GM21825 (cell line): ENCODE measurements around the gene SGMS1.
A peak's percentile ranks its signal among the peaks of the same experiment; 100 is the strongest.
"Not testable (repeated sequence)": the region's sequence is repeated elsewhere in the genome, so short reads cannot be mapped to it uniquely, and the experiment has no call there.

Source experiments
- ATAC-seq: cut with Tn5 transposase; IDR thresholded peaks from one replicate; pipeline ENCODE4 v1.9.1; 2021; ENCODE audit warnings: mild to moderate bottlenecking, moderate library complexity; ENCODE audit not compliant: unreplicated experiment

Gene SGMS1

GRCh38 chr10:50512743-50513416, 110.9 kb downstream of the SGMS1 start:
- ATAC-seq = peak; percentile 38

GRCh38 chr10:50512214-50512595, 111.6 kb downstream of the SGMS1 start:
- no peak for ATAC-seq

- ATAC-seq = peak; percentile 30
Measured at GRCh38 chr10:50511492-50512213, 112.1 kb downstream of the SGMS1 start.

- no peak for ATAC-seq
Measured at GRCh38 chr10:50510517-50511473, 113.0 kb downstream of the SGMS1 start.

GRCh38 chr10:50508315-50509051, 115.3 kb downstream of the SGMS1 start:
- peak; percentile 65 for ATAC-seq

- no peak for ATAC-seq
Measured at GRCh38 chr10:50506861-50507573, 116.7 kb downstream of the SGMS1 start.

GRCh38 chr10:50504389-50504788, 119.4 kb downstream of the SGMS1 start:
- no peak for ATAC-seq

- ATAC-seq = no peak
Measured at GRCh38 chr10:50503661-50504320, 120.0 kb downstream of the SGMS1 start.

- ATAC-seq = not testable (repeated sequence)
Measured at GRCh38 chr10:50503156-50503555, 120.6 kb downstream of the SGMS1 start.

- peak; percentile 30 for ATAC-seq
Measured at GRCh38 chr10:50501924-50502452, 121.8 kb downstream of the SGMS1 start.

GRCh38 chr10:50501478-50501877, 122.3 kb downstream of the SGMS1 start:
- no peak for ATAC-seq

GRCh38 chr10:50498465-50498864, 125.3 kb downstream of the SGMS1 start:
- ATAC-seq = no peak

- ATAC-seq = peak; percentile 90
Measured at GRCh38 chr10:50497758-50498157, 126.0 kb downstream of the SGMS1 start.

GRCh38 chr10:50496228-50496627, 127.5 kb downstream of the SGMS1 start:
- no peak for ATAC-seq

GRCh38 chr10:50490241-50490640, 133.5 kb downstream of the SGMS1 start:
- ATAC-seq = no peak

GRCh38 chr10:50484550-50484949, 139.2 kb downstream of the SGMS1 start:
- ATAC-seq = not testable (repeated sequence)

GRCh38 chr10:50480054-50481007, 143.4 kb downstream of the SGMS1 start:
- ATAC-seq = no peak
